HEK293 (cell line): ENCODE measurements around the gene ITGAX.

Experiments
- CTCF ChIA-PET: fragments of 350-600 bp; formaldehyde crosslinking; extraction: SDS; loops from one replicate; lab custom pipeline; 2021; ENCODE audit warnings: antibody characterized with exemption; lab: Yijun Ruan, JAX
- POLR2A ChIA-PET: fragments of 300-600 bp; formaldehyde crosslinking; extraction: SDS; loops from one replicate; lab custom pipeline; 2020; ENCODE audit warnings: antibody characterized with exemption, inconsistent platforms; lab: Yijun Ruan, JAX
- H3K27ac ChIP-seq: fragments of 200-500 bp; sonication (Bioruptor generic); 2 replicates; pipeline ENCODE4 v1.5.1; 2014; ENCODE audit warnings: low read depth, low read length, control low read depth, inconsistent platforms; ENCODE audit errors: extremely low read depth
- H3K36me3 ChIP-seq, 2 experiments: fragments of 200-500 bp in 1 of 2; sonication (Bioruptor generic) in 1 of 2; 1 replicate in 1 of 2; 2 replicates in 1 of 2; pipeline ENCODE4 v1.5.1; 2014 to 2017; ENCODE audit warnings: inconsistent platforms in 2 of 2, low read length in 2 of 2; ENCODE audit not compliant: control insufficient read depth in 2 of 2, insufficient read depth in 1 of 2
- H3K4me1 ChIP-seq: fragments of 200-500 bp; sonication (Bioruptor generic); 2 replicates; pipeline ENCODE4 v1.5.1; 2014; ENCODE audit warnings: mild to moderate bottlenecking, low read length, inconsistent platforms; ENCODE audit not compliant: control insufficient read depth, insufficient read depth
- H3K4me3 ChIP-seq: 2 replicates; pipeline ENCODE4 v1.5.1; 2011; ENCODE audit warnings: low read depth, mild to moderate bottlenecking, control low read depth, low read length, moderate library complexity
- H3K9me3 ChIP-seq: fragments of 200-500 bp; sonication (Bioruptor generic); 2 replicates; pipeline ENCODE4 v1.5.1; 2014; ENCODE audit warnings: low read depth, low read length, inconsistent platforms; ENCODE audit not compliant: control insufficient read depth, insufficient read depth
- EGR2 ChIP-seq: fragments of 450-650 bp; formaldehyde crosslinking; IDR thresholded peaks from 2 replicates; pipeline ENCODE4 v1.5.1; 2016; ENCODE audit warnings: low read depth, missing biosample characterization, missing genetic modification characterization
- OSR2 ChIP-seq: fragments of 450-650 bp; formaldehyde crosslinking; IDR thresholded peaks from 2 replicates; pipeline ENCODE4 v1.5.1; 2016; ENCODE audit warnings: missing biosample characterization, missing genetic modification characterization
- OVOL3 ChIP-seq: fragments of 450-650 bp; formaldehyde crosslinking; IDR thresholded peaks from 2 replicates; pipeline ENCODE4 v1.5.1; 2016; ENCODE audit warnings: missing biosample characterization, missing genetic modification characterization
- ZFHX2 ChIP-seq: fragments of 450-650 bp; formaldehyde crosslinking; conservative IDR thresholded peaks from 2 replicates; pipeline ENCODE4 v1.5.1; 2016; ENCODE audit warnings: missing biosample characterization, missing genetic modification characterization
- ZFP37 ChIP-seq: fragments of 450-650 bp; formaldehyde crosslinking; IDR thresholded peaks from 2 replicates; pipeline ENCODE4 v1.5.1; 2016; ENCODE audit warnings: missing biosample characterization, missing genetic modification characterization
- ZNF133 ChIP-seq: fragments of 450-650 bp; formaldehyde crosslinking; IDR thresholded peaks from 2 replicates; pipeline ENCODE4 v1.5.1; 2016; ENCODE audit warnings: missing biosample characterization, missing genetic modification characterization
- ZNF157 ChIP-seq: fragments of 450-650 bp; formaldehyde crosslinking; IDR thresholded peaks from 2 replicates; pipeline ENCODE4 v1.5.1; 2016; ENCODE audit warnings: missing biosample characterization, missing genetic modification characterization
- ZNF16 ChIP-seq: fragments of 450-650 bp; formaldehyde crosslinking; IDR thresholded peaks from 2 replicates; pipeline ENCODE4 v1.5.1; 2016; ENCODE audit warnings: low read depth, missing biosample characterization, missing genetic modification characterization
- ZNF324 ChIP-seq: fragments of 450-650 bp; formaldehyde crosslinking; IDR thresholded peaks from 2 replicates; pipeline ENCODE4 v1.5.1; 2016; ENCODE audit warnings: missing biosample characterization, missing genetic modification characterization
- ZNF341 ChIP-seq: fragments of 450-650 bp; formaldehyde crosslinking; IDR thresholded peaks from 2 replicates; pipeline ENCODE4; 2016; ENCODE audit warnings: low read depth, missing biosample characterization, missing genetic modification characterization
- ZNF501 ChIP-seq: fragments of 450-650 bp; formaldehyde crosslinking; IDR thresholded peaks from 2 replicates; pipeline ENCODE4 v1.5.1; 2016; ENCODE audit warnings: missing biosample characterization, missing genetic modification characterization
- ZNF549 ChIP-seq: fragments of 450-650 bp; IDR thresholded peaks from 2 replicates; pipeline ENCODE4 v1.5.1; 2018; ENCODE audit warnings: missing biosample characterization, missing genetic modification characterization, mild to moderate bottlenecking, inconsistent platforms, moderate library complexity
- ZNF600 ChIP-seq: fragments of 450-650 bp; formaldehyde crosslinking; IDR thresholded peaks from 2 replicates; pipeline ENCODE4 v1.5.1; 2016; ENCODE audit warnings: missing biosample characterization, missing genetic modification characterization
- ZNF610 ChIP-seq: fragments of 450-650 bp; formaldehyde crosslinking; IDR thresholded peaks from 2 replicates; pipeline ENCODE4 v1.5.1; 2016; ENCODE audit warnings: missing biosample characterization, missing genetic modification characterization, borderline replicate concordance
- ZNF623 ChIP-seq: fragments of 450-650 bp; formaldehyde crosslinking; IDR thresholded peaks from 2 replicates; pipeline ENCODE4 v1.5.1; 2016; ENCODE audit warnings: missing biosample characterization, missing genetic modification characterization
- TF ChIP-seq, protein P1 (sequence below): fragments of 450-650 bp; formaldehyde crosslinking; IDR thresholded peaks from 2 replicates; pipeline ENCODE4 v1.5.1; 2016; ENCODE audit warnings: missing biosample characterization, missing genetic modification characterization
- TF ChIP-seq, protein P2 (sequence below): fragments of 450-650 bp; formaldehyde crosslinking; IDR thresholded peaks from 2 replicates; pipeline ENCODE4 v1.5.1; 2016; ENCODE audit warnings: missing biosample characterization, missing genetic modification characterization
- TF ChIP-seq, protein P3 (sequence below): fragments of 450-650 bp; formaldehyde crosslinking; IDR thresholded peaks from 2 replicates; pipeline ENCODE4 v1.5.1; 2016; ENCODE audit warnings: missing biosample characterization, missing genetic modification characterization
- TF ChIP-seq, protein P4 (sequence below): fragments of 450-650 bp; formaldehyde crosslinking; conservative IDR thresholded peaks from 2 replicates; pipeline ENCODE4 v1.5.1; 2016; ENCODE audit warnings: low read depth, missing biosample characterization, missing genetic modification characterization
- TF ChIP-seq, protein P5 (sequence below): fragments of 450-650 bp; formaldehyde crosslinking; IDR thresholded peaks from 2 replicates; pipeline ENCODE4 v1.5.1; 2016; ENCODE audit warnings: missing biosample characterization, missing genetic modification characterization
- TF ChIP-seq, protein P6 (sequence below): fragments of 450-650 bp; formaldehyde crosslinking; conservative IDR thresholded peaks from 2 replicates; pipeline ENCODE4 v1.5.1; 2016; ENCODE audit warnings: low read depth, missing biosample characterization, missing genetic modification characterization

Gene ITGAX

DNA sequence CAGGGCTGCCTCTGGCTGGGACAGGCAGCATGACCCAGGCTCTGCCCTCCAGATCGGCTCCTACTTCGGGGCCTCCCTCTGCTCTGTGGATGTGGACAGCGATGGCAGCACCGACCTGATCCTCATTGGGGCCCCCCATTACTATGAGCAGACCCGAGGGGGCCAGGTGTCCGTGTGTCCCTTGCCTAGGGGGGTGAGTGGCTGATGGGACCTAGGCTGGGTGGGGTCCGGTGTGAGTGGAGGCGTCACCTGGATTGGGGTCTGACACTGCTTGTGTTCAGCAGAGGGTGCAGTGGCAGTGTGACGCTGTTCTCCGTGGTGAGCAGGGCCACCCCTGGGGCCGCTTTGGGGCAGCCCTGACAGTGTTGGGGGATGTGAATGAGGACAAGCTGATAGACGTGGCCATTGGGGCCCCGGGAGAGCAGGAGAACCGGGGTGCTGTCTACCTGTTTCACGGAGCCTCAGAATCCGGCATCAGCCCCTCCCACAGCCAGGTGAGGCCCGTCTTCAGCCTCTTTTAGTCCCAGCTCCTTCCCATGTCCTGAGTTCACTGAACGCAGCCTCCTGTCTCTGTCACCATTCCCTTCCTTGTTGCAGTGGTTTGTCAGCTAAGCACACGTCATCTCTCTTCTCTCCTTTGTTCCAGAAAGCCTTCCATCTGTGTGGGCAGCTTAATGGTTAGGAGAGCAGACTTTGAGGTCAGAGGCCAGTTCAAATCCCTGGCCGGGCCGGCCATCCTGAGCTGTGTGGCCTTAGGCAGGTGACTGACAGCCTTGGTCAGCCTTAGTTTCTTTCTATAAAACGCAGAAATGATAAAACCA, 56.3 kb downstream of the ITGAX start (continued):
- TF ChIP-seq, protein P1, sequence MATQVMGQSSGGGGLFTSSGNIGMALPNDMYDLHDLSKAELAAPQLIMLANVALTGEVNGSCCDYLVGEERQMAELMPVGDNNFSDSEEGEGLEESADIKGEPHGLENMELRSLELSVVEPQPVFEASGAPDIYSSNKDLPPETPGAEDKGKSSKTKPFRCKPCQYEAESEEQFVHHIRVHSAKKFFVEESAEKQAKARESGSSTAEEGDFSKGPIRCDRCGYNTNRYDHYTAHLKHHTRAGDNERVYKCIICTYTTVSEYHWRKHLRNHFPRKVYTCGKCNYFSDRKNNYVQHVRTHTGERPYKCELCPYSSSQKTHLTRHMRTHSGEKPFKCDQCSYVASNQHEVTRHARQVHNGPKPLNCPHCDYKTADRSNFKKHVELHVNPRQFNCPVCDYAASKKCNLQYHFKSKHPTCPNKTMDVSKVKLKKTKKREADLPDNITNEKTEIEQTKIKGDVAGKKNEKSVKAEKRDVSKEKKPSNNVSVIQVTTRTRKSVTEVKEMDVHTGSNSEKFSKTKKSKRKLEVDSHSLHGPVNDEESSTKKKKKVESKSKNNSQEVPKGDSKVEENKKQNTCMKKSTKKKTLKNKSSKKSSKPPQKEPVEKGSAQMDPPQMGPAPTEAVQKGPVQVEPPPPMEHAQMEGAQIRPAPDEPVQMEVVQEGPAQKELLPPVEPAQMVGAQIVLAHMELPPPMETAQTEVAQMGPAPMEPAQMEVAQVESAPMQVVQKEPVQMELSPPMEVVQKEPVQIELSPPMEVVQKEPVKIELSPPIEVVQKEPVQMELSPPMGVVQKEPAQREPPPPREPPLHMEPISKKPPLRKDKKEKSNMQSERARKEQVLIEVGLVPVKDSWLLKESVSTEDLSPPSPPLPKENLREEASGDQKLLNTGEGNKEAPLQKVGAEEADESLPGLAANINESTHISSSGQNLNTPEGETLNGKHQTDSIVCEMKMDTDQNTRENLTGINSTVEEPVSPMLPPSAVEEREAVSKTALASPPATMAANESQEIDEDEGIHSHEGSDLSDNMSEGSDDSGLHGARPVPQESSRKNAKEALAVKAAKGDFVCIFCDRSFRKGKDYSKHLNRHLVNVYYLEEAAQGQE (tag by site-specific recombination) = no peak
- TF ChIP-seq ZNF501 = no peak
- TF ChIP-seq ZNF600 (tag by site-specific recombination) = no peak
- TF ChIP-seq OSR2 (tag by site-specific recombination) = no peak
- no peak for TF ChIP-seq OVOL3

DNA sequence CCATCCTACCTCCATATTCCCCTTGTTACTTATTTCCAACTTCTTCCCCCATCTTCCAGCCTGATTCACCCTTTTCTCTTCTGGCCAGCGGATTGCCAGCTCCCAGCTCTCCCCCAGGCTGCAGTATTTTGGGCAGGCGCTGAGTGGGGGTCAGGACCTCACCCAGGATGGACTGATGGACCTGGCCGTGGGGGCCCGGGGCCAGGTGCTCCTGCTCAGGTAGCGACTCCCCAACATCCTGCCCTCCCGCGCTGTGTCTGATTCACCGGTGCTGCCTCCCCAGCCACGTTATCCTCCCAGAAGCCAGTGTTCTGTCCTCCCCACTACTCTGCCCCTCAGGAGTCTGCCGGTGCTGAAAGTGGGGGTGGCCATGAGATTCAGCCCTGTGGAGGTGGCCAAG, 57.8 kb downstream of the ITGAX start:
- no peaks in the 10 kb centered on the region for H3K36me3 ChIP-seq
- no peaks in the 10 kb centered on the region for H3K9me3 ChIP-seq
- POLR2A ChIA-PET = no interaction called here
- H3K27ac ChIP-seq = no peak overlapping the region
- H3K4me3 ChIP-seq = no peak overlapping the region
- H3K4me1 ChIP-seq = no peaks in the 10 kb centered on the region
- CTCF ChIA-PET = interaction anchor here (0.6 kb wide), 1 partner anchor 1374 kb away, joined by 4 read pairs; no protein-coding TSS in a partner anchor
- TF ChIP-seq, protein P2, sequence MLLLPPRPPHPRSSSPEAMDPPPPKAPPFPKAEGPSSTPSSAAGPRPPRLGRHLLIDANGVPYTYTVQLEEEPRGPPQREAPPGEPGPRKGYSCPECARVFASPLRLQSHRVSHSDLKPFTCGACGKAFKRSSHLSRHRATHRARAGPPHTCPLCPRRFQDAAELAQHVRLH (tag by site-specific recombination) = no peak
- TF ChIP-seq ZNF610 (tag by site-specific recombination) (no peak), ZNF16 (tag by site-specific recombination) (no peak), ZNF324 (tag by site-specific recombination) (no peak), EGR2 (tag by site-specific recombination) (no peak), ZNF623 (tag by site-specific recombination) (no peak), ZNF157 (no peak), ZFHX2 (tag by site-specific recombination) (no peak), ZNF549 (tag by site-specific recombination) (no peak), ZNF341 (tag by site-specific recombination) (no peak), ZFP37 (tag by site-specific recombination) (no peak), ZNF600 (tag by site-specific recombination) (no peak), ZNF133 (tag by site-specific recombination) (no peak)
- TF ChIP-seq, protein P3, sequence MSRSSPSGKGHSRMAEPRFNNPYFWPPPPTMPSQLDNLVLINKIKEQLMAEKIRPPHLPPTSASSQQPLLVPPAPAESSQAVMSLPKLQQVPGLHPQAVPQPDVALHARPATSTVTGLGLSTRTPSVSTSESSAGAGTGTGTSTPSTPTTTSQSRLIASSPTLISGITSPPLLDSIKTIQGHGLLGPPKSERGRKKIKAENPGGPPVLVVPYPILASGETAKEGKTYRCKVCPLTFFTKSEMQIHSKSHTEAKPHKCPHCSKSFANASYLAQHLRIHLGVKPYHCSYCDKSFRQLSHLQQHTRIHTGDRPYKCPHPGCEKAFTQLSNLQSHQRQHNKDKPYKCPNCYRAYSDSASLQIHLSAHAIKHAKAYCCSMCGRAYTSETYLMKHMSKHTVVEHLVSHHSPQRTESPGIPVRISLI (tag by site-specific recombination) = no peak
- TF ChIP-seq, protein P4, sequence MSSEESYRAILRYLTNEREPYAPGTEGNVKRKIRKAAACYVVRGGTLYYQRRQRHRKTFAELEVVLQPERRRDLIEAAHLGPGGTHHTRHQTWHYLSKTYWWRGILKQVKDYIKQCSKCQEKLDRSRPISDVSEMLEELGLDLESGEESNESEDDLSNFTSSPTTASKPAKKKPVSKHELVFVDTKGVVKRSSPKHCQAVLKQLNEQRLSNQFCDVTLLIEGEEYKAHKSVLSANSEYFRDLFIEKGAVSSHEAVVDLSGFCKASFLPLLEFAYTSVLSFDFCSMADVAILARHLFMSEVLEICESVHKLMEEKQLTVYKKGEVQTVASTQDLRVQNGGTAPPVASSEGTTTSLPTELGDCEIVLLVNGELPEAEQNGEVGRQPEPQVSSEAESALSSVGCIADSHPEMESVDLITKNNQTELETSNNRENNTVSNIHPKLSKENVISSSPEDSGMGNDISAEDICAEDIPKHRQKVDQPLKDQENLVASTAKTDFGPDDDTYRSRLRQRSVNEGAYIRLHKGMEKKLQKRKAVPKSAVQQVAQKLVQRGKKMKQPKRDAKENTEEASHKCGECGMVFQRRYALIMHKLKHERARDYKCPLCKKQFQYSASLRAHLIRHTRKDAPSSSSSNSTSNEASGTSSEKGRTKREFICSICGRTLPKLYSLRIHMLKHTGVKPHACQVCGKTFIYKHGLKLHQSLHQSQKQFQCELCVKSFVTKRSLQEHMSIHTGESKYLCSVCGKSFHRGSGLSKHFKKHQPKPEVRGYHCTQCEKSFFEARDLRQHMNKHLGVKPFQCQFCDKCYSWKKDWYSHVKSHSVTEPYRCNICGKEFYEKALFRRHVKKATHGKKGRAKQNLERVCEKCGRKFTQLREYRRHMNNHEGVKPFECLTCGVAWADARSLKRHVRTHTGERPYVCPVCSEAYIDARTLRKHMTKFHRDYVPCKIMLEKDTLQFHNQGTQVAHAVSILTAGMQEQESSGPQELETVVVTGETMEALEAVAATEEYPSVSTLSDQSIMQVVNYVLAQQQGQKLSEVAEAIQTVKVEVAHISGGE (tag by site-specific recombination) = no peak
- TF ChIP-seq, protein P5, sequence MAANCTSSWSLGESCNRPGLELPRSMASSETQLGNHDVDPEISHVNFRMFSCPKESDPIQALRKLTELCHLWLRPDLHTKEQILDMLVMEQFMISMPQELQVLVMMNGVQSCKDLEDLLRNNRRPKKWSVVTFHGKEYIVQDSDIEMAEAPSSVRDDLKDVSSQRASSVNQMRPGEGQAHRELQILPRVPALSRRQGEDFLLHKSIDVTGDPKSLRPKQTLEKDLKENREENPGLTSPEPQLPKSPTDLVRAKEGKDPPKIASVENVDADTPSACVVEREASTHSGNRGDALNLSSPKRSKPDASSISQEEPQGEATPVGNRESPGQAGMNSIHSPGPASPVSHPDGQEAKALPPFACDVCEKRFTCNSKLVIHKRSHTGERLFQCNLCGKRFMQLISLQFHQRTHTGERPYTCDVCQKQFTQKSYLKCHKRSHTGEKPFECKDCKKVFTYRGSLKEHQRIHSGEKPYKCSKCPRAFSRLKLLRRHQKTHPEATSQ = no peak
- TF ChIP-seq, protein P6, sequence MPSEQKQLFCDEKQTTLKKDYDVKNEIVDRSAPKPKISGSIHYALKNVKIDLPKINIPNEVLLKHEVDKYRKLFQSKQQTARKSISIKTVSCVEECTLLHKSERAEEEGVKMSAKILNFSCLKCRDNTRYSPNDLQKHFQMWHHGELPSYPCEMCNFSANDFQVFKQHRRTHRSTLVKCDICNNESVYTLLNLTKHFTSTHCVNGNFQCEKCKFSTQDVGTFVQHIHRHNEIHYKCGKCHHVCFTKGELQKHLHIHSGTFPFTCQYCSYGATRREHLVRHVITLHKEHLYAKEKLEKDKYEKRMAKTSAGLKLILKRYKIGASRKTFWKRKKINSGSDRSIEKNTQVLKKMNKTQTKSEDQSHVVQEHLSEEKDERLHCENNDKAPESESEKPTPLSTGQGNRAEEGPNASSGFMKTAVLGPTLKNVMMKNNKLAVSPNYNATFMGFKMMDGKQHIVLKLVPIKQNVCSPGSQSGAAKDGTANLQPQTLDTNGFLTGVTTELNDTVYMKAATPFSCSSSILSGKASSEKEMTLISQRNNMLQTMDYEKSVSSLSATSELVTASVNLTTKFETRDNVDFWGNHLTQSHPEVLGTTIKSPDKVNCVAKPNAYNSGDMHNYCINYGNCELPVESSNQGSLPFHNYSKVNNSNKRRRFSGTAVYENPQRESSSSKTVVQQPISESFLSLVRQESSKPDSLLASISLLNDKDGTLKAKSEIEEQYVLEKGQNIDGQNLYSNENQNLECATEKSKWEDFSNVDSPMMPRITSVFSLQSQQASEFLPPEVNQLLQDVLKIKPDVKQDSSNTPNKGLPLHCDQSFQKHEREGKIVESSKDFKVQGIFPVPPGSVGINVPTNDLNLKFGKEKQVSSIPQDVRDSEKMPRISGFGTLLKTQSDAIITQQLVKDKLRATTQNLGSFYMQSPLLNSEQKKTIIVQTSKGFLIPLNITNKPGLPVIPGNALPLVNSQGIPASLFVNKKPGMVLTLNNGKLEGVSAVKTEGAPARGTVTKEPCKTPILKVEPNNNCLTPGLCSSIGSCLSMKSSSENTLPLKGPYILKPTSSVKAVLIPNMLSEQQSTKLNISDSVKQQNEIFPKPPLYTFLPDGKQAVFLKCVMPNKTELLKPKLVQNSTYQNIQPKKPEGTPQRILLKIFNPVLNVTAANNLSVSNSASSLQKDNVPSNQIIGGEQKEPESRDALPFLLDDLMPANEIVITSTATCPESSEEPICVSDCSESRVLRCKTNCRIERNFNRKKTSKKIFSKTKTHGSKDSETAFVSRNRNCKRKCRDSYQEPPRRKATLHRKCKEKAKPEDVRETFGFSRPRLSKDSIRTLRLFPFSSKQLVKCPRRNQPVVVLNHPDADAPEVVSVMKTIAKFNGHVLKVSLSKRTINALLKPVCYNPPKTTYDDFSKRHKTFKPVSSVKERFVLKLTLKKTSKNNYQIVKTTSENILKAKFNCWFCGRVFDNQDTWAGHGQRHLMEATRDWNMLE (tag by site-specific recombination) = no peak
